ENCODE results near the gene OLFML1. TPM values are rescaled to one million over a fixed set of nuclear protein-coding genes. Genes with fewer than 3 reads are reported as not detected.

The OLFML1 gene
- total and polyA plus RNA-seq, 2 donors (not counting 3 experiments of a cell fraction or from before 2014, with no cell fraction given): not detected

DNA sequence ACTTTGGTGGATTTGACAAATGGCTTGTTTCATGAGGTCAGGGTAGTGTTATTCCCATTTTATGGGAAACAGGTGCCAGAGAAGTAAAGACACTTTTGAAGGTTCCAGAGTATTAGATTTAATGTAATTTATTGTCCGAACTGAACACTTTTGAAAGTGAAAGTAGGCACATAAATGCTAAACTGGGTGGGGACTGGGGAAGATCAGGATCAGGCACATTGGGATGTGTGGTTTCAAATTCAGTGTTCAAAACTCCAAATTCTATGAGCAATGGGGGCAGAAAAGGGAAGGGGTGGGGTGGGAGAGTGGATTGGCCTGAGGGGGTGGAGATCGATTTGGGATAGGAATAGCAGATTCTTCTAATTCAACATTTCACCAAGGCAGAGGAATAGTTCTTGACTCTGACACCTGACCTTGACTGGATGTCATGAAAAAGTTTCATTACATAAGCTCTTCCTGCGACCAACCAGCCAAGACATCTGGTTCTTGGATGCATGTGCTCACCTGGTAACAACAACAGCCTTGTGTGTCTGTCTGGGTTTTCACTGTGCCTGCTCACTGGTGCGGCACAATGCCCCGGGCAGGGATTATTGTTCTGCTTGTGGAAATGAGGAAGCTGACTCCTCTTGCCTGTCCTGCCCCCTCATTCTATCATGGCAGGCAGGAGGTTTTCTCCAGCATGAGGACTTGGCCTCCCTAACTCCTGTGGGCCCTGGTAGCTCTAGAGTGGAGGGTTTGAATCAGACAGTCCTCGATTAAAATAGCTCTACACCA, 39.3 kb downstream of the OLFML1 start:
- CTCF ChIA-PET: interaction anchor here (1.5 kb wide), 1 partner anchor 132 kb away, joined by 4 read pairs; no protein-coding TSS in a partner anchor

More for the DNA sequence above, 39.3 kb downstream of the OLFML1 start:
- H3K27ac ChIP-seq (ENCODE audit: insufficient read depth, low read depth, low read length): no peak overlapping the region
- H2AFZ ChIP-seq (ENCODE audit: low read depth, low read length): no peak overlapping the region
- no peaks in the 10 kb centered on the region for H3K79me2 ChIP-seq (ENCODE audit: control insufficient read depth, insufficient read depth, low read length)
- dilution Hi-C loops (cut with MboI; ENCODE audit: extremely low pct_ligation_motif_present, low sequenced_read_pairs) (no loop called here), intact Hi-C loops (cut with micrococcal nuclease) (no loop called here)
- H3K36me3 ChIP-seq (ENCODE audit: control insufficient read depth in 2 of 2, extremely low read depth in 1 of 2, insufficient read depth in 2 of 2, low read length in 2 of 2): no peaks in the 10 kb centered on the region
- no TSS peak for BruUV-seq (replicated peaks)
- H3K9me3 ChIP-seq (replicated peaks; ENCODE audit: control insufficient read depth, insufficient read depth, low read length): no peaks in the 10 kb centered on the region
- H3K4me1 ChIP-seq (ENCODE audit: control insufficient read depth, extremely low read depth, insufficient read depth, low read length): no peaks in the 10 kb centered on the region
- peaks cover 0 to 6% of the 10 kb centered on the region in 2 experiments for H3K27me3 ChIP-seq (ENCODE audit: control insufficient read depth in 2 of 2, insufficient read depth in 2 of 2, low read length in 2 of 2)
- TF ChIP-seq, protein P1, sequence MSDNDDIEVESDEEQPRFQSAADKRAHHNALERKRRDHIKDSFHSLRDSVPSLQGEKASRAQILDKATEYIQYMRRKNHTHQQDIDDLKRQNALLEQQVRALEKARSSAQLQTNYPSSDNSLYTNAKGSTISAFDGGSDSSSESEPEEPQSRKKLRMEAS (IDR thresholded peaks at IDR 0.05; ENCODE audit: insufficient read depth, insufficient read length): no peak
- TF ChIP-seq POLR2A (IDR thresholded peaks at IDR 0.05; ENCODE audit: low read depth, low read length) (no peak), MYC (IDR thresholded peaks at IDR 0.05; ENCODE audit: low read depth, low read length) (no peak), FOS (IDR thresholded peaks at IDR 0.05; ENCODE audit: borderline replicate concordance, insufficient read depth, low read length) (no peak), JUN (IDR thresholded peaks at IDR 0.05; ENCODE audit: borderline replicate concordance, insufficient read depth, insufficient read length, low read depth) (no peak), GATA2 (IDR thresholded peaks at IDR 0.05; ENCODE audit: insufficient read depth, insufficient read length, low read depth, low read length) (no peak), POLR2AphosphoS5 (IDR thresholded peaks at IDR 0.05; ENCODE audit: insufficient read depth, low read depth, low read length) (no peak), EZH2 (IDR thresholded peaks at IDR 0.05; ENCODE audit: borderline replicate concordance, low read depth, low read length, severe bottlenecking) (no peak)
- TF ChIP-seq, protein P2, sequence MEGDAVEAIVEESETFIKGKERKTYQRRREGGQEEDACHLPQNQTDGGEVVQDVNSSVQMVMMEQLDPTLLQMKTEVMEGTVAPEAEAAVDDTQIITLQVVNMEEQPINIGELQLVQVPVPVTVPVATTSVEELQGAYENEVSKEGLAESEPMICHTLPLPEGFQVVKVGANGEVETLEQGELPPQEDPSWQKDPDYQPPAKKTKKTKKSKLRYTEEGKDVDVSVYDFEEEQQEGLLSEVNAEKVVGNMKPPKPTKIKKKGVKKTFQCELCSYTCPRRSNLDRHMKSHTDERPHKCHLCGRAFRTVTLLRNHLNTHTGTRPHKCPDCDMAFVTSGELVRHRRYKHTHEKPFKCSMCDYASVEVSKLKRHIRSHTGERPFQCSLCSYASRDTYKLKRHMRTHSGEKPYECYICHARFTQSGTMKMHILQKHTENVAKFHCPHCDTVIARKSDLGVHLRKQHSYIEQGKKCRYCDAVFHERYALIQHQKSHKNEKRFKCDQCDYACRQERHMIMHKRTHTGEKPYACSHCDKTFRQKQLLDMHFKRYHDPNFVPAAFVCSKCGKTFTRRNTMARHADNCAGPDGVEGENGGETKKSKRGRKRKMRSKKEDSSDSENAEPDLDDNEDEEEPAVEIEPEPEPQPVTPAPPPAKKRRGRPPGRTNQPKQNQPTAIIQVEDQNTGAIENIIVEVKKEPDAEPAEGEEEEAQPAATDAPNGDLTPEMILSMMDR (IDR thresholded peaks at IDR 0.05; ENCODE audit: extremely low read depth in 1 of 2, insufficient read depth in 1 of 2, low read depth in 1 of 2, low read length in 2 of 2): no peak
- no peaks in the 10 kb centered on the region for H4K20me1 ChIP-seq (replicated peaks; ENCODE audit: control insufficient read depth, extremely low read depth, insufficient read depth, low read length)
- H3K9me1 ChIP-seq (replicated peaks; ENCODE audit: control insufficient read depth, extremely low read depth, insufficient read depth, low read length): no peaks in the 10 kb centered on the region
- no peak overlapping the region for H3K9ac ChIP-seq (replicated peaks; ENCODE audit: extremely low read depth, insufficient read depth, low read length)
- DNase-seq (ENCODE audit: low read depth, low spot score) (no peak), FAIRE-seq (no peak)
- POLR2A ChIA-PET: no interaction called here
- no peak overlapping the region for H3K4me3 ChIP-seq (replicated peaks in 1 of 3; ENCODE audit: insufficient read depth in 1 of 3, low read depth in 1 of 3, low read length in 3 of 3)
- H3K4me2 ChIP-seq (ENCODE audit: insufficient read depth, low read length): no peak overlapping the region
